ENCODE data around the gene ZYG11A. TPM values are rescaled to one million over a fixed set of nuclear protein-coding genes. Genes with fewer than 3 reads are reported as not detected.

ZYG11A gene
- total and polyA plus RNA-seq, 7 donors: 0.13 TPM; not detected in 6

DNA sequence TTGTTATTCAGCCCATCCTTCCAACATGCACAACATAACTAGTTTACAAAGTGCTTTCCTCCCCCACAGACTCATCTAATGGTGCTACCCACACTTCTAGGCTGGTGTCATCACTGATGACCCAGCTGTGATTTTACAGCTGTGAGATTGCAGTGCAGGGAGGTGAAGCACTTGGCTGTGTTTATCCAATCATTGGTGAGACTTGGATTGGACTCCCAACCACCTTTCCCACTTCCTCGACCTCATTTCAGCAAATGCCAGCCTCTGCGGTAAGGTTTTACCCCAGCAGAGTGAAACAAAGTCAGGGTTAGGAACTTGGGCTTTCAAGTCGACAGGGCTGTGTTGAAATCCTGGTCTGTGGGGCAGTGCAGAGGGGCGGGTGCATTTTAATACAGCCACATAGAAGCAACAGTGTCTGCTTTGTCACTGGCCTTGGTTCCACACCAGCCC, 56.9 kb downstream of the ZYG11A start:
- intact Hi-C loops (cut with DNase I): loop anchor here in 1 of 2 donors (5.0 kb wide), 1 partner anchor 168 kb away; no protein-coding TSS in a partner anchor
- Histone ChIP-seq H3K4me3 (no peak overlapping the region), H3K4me1 (peaks cover 1% of the 10 kb centered on the region), H3K27me3 (ENCODE audit: insufficient read depth in 3 of 3, low read length in 2 of 3) (no peaks in the 10 kb centered on the region), H3K9me3 (no peaks in the 10 kb centered on the region), H3K36me3 (ENCODE audit: insufficient read depth in 1 of 2, low read depth in 1 of 2) (peaks cover 0 to 49% of the 10 kb centered on the region in 2 donors), H3K27ac (no peak overlapping the region)
- no peak for DNase-seq
- TF ChIP-seq, protein P1, sequence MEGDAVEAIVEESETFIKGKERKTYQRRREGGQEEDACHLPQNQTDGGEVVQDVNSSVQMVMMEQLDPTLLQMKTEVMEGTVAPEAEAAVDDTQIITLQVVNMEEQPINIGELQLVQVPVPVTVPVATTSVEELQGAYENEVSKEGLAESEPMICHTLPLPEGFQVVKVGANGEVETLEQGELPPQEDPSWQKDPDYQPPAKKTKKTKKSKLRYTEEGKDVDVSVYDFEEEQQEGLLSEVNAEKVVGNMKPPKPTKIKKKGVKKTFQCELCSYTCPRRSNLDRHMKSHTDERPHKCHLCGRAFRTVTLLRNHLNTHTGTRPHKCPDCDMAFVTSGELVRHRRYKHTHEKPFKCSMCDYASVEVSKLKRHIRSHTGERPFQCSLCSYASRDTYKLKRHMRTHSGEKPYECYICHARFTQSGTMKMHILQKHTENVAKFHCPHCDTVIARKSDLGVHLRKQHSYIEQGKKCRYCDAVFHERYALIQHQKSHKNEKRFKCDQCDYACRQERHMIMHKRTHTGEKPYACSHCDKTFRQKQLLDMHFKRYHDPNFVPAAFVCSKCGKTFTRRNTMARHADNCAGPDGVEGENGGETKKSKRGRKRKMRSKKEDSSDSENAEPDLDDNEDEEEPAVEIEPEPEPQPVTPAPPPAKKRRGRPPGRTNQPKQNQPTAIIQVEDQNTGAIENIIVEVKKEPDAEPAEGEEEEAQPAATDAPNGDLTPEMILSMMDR (IDR thresholded peaks at IDR 0.05): no peak
- 24 to 53% (median 25%) methylated on average over 4 of the region's 4 CpGs for WGBS, 3 donors
- ATAC-seq: no peak

DNA sequence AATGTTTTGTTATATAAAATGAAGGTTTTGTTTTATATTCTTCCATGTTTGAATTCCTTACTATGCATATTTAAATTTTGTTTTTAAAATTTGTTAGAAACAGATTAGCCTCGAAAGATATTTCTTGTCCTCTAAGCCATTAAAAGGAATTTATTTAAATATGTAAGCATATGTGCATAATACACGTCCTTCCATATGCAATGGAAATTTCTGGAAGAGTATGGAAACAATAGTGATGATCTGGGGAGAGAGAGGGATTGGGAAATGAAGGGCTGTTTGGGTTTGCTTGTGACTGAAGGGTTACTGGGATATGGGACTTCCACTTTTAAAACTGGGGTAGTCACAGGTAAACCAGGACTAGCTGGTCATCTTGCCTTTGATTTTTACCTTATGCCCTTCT, 57.8 kb downstream of the ZYG11A start:
- Histone ChIP-seq H3K4me3 (no peak overlapping the region), H3K27me3 (ENCODE audit: insufficient read depth in 3 of 3, low read length in 2 of 3) (no peaks in the 10 kb centered on the region), H3K36me3 (ENCODE audit: insufficient read depth in 1 of 2, low read depth in 1 of 2) (peaks cover 0 to 39% of the 10 kb centered on the region in 2 donors), H3K4me1 (peaks cover 9% of the 10 kb centered on the region), H3K9me3 (no peaks in the 10 kb centered on the region), H3K27ac (no peak overlapping the region)
- TF ChIP-seq, protein P1 (IDR thresholded peaks at IDR 0.05): no peak
- DNase-seq (no peak), ATAC-seq (no peak)
- intact Hi-C loops (cut with DNase I): no loop called here
- WGBS, 3 donors: 75 to 80% (median 77%) methylated on average over 2 of the region's 2 CpGs

DNA sequence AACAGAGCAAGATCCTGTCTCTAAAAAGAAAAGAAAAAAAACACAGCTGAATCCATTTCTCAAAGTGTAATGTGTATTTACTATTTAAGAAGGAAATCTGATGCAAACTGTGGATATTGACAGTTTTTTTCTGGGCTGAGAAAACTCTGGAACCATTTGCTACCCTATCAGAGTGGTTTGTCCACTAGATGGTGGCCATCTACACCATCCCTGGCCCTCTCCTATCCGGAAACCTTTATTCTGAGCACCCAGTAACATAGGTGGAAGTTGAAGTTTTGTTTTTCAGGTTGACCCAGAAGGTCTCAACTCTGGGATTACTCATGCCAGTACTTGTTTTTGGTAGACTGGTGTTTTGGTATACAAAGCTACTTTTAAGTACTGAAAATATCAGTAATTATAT, 58.8 kb downstream of the ZYG11A start:
- no peaks in the 10 kb centered on the region for H3K27me3 ChIP-seq (ENCODE audit: insufficient read depth in 3 of 3, low read length in 2 of 3)
- H3K9me3 ChIP-seq: no peaks in the 10 kb centered on the region
- intact Hi-C loops (cut with DNase I): no loop called here
- no peak overlapping the region for H3K4me3 ChIP-seq
- TF ChIP-seq, protein P1 (IDR thresholded peaks at IDR 0.05): no peak
- H3K27ac ChIP-seq: no peak overlapping the region
- H3K36me3 ChIP-seq (ENCODE audit: insufficient read depth in 1 of 2, low read depth in 1 of 2): peaks cover 0 to 30% of the 10 kb centered on the region in 2 donors
- ATAC-seq: no peak
- peaks cover 18% of the 10 kb centered on the region for H3K4me1 ChIP-seq
- WGBS, 3 donors: 34 to 56% (median 36%) methylated on average over 1 of the region's 1 CpG
- no peak for DNase-seq

DNA sequence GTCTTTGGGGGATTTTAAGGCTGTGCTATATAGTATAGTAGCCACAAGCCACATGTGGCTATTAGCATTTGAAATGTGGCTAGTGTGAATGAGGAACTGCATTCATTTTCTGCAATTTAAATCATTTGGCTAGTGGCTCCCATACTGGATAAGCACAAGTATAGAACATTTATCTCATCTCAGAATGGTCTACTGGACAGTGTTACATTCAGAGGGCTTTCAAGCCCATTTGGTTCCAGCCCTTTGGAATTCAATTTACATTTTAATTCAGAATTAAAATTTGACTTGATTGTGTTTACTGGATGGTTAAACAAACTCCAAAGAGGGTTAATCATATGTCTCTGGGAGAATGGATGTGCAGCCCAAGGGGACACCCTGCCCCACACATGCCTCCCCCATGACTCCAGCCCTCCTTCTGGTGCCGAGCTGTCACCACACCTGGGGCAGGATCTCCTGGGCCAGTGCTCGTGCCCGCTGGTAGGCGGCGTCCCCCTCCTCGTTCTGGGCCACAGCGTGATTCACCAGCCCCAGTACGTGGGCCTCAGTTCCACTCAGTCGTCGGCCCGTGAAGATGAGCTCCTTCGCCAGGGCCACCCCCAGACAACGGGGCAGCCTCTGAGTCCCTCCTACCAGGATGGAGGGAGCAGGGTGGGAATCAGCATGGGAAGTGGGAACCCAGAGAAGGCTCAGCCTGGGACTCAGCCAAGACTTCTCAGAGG, 61.8 kb downstream of the ZYG11A start:
- peaks cover 21% of the 10 kb centered on the region for H3K4me1 ChIP-seq
- H3K4me3 ChIP-seq: no peak overlapping the region
- H3K27me3 ChIP-seq (ENCODE audit: insufficient read depth in 3 of 3, low read length in 2 of 3): no peaks in the 10 kb centered on the region
- DNase-seq (no peak), ATAC-seq (no peak)
- TF ChIP-seq, protein P1 (IDR thresholded peaks at IDR 0.05): no peak
- intact Hi-C loops (cut with DNase I): no loop called here
- no peaks in the 10 kb centered on the region for H3K9me3 ChIP-seq
- 90 to 92% (median 92%) methylated on average over 13 of the region's 13 CpGs for WGBS, 3 donors
- H3K27ac ChIP-seq: peak overlapping the region; percentile 80
- peaks cover 0 to 20% of the 10 kb centered on the region in 2 donors for H3K36me3 ChIP-seq (ENCODE audit: insufficient read depth in 1 of 2, low read depth in 1 of 2)

Measured in psoas muscle (tissue), 8 donors.